Stimulated activated CD4-positive, alpha-beta T cell treated with anti-CD3 and anti-CD28 coated beads, Interleukin-2, amount 100 ng/mL, for 48 hours (primary cell): ENCODE results near the gene SLC23A2.
"Not testable (repeated sequence)": the region's sequence is repeated elsewhere in the genome, so short reads cannot be mapped to it uniquely, and the experiment has no call there.

Experiments
- DNase-seq, 2 donors: peaks; one replicate each; pipeline ENCODE4 v3.0.0-alpha.2; 2020

Gene SLC23A2

DNA sequence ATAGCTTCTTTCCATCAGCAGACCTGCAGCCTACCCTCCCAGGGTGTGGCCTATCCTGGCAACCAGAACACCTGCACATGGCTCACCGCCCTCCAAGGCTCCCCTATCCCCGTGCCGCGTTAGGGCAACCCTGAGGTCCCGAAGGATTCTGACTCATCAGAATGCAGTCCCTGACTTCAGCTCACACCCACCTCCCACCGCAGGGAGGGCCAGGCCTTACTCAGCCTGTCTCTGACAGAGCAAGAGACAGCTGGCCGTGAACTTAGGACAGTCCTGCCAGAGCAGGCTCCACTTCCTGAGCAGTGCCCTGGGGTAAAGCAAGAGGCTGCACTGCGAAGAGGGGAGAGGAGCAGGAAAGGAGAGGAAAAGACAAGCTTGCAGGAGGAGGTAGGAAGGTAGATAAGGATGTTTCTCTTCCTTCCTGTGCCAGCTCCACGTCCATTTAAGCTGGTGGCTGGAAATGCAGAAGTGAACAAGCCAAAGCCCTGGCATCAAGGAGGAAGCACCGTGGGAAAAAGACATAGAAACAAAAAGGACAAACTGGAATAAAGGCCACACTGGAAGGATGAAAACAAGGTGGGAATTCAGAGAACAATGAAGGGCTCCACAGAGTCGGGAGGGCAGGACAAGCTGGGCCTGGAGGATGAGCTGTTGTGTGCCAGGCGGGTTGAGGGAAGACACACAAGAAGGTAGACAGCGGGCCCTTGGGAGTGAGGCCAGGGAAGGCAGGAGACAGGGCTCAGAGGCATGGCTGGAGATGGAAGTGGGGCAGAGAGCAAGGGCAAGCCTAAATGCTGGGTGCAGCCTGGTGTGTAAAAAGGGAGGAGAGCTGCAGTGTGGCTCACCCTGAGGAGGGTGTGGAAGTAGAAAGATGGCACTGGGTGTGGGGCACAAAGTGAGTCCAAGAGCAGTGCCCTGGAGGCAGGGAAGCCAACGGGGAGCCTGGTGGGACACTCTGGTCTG, 102.7 kb downstream of the SLC23A2 start:
- DNase-seq: no peak

DNA sequence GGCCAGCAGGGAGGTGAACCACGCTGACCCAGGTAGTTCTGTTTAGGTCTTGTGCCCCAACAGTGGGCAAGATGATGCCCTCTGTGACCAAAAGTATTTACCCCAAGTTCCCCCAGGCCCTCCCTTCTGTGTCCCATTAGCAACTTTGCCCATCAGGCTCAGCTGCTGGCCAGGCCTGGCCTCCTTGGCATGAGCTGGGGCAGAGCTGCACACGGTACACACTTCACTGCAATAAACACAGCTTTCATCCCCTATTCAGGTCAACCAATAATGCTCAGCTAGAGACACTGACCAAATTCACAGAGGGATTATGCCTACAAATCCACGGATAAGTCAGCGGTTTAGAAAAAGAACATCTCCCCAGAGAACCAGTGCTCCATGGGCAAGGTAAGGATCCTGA, 103.7 kb downstream of the SLC23A2 start:
- DNase-seq: no peak

DNA sequence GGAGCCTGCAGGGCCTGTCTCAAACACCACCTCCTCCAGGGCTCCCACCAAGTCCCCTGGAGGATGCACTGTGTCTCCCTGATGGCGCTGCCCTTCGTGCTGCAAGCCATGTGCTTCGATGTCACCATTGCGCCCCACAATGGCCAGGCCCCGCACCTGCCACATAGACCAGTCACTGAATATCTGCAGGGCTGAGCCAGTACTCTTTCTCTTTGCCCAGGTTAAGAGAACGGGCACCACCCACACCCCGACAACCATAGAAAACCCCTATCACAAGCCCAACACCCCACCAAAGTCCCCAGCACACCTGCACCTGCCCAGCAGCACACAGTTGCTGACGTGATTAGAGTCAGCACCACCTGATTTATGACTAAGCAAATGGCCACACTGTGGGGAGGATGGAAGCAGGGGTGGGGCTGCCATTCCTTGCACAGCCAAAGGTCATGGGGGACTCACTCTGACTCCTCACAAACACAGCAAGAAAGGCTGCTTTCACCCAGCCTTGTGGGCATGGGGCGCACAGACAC, 104.3 kb downstream of the SLC23A2 start:
- no peak for DNase-seq

DNA sequence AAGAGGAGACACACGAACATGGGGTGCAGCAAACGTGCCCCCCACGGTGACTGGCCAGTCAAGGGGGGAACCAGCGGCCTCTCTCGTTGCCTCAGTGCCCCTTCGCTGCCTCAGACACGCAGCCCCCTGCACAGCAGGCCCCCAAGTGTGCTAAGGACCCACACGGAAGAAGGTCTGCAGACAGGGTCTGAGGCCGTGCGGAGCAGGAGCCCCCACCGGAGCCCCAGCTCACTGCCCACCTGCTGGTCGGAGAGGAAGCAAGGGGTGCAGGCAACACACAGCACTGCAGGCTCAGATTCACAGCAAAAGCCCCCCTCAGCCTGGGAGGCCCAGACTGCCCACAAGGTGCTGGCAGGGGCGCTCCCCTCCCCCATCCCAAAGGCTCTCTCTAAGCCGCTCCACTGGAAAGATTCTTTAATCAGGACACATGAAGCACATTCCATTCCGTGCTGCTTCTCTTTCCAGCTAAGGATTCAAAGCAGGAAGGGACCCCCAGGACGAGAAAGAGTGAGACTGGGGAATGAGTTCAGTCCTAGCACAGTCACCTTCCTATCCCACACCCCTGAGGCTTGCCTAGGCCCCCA, 105.1 kb downstream of the SLC23A2 start:
- no peak for DNase-seq

DNA sequence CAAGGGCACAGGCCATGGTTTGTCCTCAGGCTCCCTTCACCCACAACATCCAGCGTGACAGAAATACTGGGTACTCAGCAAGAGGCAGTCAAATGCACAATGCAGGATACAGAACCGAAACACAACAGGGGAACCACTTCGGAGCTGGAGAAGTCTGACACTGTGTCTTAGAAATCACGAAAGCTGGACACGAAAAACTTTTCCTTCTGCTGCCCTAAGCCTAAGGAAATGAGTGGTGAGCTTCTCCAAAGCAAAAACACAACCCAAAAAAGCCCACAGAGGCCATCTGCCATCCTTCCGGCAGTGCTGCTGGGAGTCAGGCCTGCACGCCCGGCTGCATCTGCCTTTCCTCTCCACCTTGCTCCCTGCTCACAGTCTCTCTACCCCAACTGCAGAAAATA, 106.3 kb downstream of the SLC23A2 start:
- no peak for DNase-seq

DNA sequence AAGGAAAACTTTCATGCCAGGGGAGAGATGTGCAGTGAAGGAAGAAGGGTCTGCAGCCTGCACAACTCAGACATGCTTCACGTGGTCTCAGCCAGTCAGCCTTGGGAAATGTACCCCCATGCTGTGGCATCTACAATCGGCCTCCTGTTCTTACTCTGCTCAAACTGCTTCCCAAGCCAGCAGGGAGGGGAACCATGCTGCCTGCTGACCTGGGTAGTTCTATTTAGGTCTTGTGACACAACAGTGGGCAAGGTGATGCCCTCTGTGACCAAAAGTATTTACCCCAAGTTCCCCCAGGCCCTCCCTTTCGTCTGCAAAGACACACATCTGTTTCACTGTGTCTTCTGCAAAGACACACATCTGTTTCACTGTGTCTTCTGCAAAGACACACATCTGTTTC, 106.9 kb downstream of the SLC23A2 start:
- no peak for DNase-seq

DNA sequence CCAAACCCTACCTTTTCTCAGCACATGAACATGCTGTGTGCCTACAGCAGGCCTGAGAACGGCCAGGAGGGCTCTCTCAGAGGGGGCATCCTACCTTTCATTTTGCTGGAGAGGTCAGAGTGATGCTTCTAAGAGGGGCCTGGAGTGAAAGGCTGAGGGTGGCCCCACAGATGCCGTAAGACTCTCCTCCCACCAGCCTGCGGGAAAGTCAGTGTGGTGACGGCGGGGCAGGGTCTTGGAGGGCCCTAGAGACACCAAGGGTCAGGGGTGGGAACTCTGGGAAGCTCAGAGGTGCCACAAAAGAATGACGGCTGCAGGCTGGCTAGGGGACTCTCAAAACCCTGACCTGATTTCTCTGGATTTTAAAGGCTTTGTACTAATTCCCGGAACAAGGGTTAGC, 107.6 kb downstream of the SLC23A2 start:
- no peak for DNase-seq

DNA sequence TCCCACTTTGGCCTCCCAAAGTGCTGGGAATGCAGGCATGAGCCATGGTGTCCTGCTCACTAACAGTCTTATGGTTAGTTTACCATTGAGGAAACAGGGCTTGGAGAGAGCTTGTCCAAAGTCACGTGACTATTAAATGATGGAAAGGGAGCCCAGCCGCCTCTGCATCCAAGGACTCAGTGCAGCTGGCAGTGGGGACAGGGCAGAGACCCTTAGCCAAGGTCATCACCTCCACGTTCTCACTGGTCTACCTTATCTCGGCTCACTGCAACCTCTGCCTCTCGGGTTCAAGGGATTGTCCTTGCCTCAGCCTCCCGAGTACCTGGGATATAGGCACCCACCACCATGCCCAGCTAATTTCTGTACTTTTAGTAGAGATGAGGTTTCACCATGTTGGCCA, 109.3 kb downstream of the SLC23A2 start:
- no peak for DNase-seq

DNA sequence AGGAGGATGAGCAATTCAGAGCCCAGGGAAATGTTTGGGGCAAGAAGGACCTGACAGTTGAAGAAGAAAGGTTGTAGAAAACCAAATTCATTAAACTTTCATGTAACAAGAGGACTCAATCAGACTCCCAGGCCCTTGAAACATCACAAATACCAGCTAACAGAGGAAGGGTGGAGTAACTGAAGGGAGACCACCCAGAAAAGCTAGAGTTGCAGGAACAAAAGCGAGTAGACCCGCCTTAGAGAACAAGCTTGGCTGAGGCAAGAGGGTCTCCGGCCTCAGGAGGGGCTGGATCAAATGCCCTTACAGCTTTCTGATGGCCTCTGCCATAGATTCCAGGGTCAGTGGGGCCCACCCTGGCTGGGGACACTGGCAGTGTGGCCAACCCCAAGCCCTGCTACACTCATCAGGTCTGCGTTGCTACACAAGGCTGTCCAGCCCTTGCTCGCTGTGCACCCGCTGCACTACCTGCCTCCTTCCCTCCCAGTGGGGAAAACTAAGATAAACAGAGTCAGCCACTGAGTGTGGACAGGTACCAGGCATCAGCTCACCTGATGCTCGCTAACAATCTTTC, 110.0 kb downstream of the SLC23A2 start:
- no peak for DNase-seq

DNA sequence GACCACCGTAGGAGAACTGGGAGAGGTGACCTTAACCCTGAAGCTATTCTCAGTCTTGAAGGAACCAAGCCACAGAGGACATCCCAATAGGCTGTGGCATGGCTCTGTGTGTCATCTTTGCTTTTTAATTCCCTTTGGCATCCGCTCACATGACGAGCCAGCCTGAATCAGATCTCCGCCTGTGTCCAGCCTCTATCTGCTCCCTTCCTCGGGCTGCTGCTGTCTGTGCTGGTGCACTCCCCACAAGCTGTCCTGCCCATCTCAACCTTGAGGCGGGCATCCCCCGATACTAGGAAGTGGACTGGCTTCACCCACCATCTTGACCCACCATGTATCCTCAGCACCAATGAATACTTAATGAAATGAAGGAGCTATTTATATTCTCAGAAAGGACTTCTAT, 111.9 kb downstream of the SLC23A2 start:
- no peak for DNase-seq

DNA sequence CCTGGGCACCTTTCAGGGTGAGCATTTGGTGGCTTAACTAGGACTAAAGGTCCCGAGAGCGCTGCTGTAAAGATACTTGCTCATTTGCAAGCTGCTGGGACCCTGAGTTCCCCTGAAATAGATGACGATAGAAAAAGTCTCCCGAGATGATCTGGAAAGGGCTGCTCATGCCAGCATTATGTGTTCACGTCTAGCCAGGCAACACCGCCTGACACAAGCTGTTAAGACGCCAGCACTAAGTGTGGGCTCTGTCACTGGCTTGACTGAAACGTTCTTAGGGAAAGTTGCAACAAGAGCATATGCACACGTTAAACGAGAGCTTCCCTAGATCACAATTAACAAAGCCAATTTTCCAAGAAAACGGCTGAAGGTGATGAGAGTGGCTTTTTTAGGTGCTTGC, 113.7 kb downstream of the SLC23A2 start:
- no peak for DNase-seq

DNA sequence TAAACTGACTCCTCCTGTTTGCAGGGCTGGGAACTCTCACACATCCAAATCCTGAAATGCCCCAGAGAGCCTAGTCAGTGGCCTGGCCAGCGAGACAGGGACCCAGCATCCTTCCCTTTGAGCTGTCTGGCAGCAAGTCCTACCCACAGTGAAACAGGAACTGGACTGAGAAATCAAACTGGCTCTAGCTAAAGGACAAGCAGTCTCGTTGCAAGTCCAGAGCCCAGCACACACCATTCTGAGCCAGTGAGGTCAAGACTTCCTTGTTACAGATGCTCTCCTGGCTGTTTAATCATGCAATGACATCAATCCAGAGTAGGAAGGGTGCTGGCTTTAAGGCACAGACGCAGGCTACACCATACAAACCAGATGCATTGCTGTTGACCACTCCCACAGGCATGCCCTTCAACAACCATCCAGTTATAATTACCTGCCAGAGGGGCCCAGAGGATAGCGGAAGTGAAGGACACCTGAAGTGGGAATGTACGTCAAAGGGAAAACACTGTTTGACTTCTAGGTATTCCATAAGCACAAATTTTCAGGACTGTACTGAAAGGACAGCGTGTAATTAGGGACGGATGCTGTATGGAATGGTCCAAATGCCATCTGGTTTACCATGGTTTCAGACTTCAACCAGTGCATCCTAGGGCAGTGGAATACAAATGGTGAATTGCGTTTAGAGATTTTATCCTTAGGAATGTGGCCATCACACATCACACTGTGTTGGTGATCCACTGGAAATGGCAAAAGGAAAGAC, 114.4 kb downstream of the SLC23A2 start:
- no peak for DNase-seq

DNA sequence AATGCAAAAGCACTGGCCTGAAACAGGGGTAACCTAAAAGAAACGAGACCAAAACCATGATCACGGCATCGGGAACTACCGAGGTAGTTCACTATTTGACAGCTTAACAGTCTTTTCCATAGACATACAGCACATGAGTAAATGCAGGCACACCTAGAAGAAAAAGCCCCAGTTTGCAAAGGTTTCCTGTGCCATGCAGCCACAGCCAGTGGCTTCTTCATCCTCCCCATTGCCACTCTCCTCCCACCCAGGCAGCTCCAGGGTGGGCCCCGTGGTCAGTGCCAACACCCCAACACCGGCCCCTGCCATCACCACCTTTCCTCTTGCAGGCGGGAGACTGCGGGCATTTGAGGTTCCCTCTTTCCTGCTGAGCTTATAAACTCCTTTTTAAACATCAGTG, 115.4 kb downstream of the SLC23A2 start:
- DNase-seq: no peak

DNA sequence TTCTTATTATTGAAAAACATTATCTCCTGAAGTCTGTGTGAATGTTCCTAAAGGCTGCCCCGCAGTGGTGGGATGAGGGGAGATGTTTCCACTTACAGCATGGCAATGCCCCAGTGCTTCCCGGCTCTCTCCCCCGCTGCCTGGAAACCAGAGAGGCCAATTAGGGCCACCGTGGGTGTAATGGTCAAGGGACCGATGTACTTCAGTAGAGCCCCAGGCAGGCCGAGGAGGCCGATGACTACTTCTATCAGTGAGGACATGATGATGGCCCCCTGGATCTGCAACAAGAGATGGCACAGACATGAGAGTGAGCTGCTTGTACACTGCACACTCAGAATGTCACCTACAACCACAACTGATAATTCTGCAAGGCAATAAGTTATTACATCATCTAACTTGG, 117.8 kb downstream of the SLC23A2 start:
- no peak for DNase-seq

DNA sequence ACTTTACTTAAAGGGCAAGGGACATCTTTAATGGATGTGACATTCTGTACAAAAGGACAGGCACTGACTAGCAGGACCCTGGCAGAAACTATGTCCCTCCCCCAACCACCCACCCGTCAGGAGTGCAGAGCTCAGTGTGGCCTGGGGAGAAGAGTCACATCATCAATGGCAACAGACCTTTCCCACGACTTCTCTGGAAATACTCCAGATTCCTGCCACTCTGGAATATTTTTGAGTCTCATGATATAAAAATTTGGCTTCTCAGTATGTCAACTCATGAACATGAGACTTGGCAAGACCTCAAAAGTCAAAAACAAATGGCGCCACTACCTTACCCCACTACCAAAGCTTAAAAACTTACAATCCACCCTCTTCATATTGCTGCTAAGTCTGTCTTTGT, 118.3 kb downstream of the SLC23A2 start:
- no peak for DNase-seq

DNA sequence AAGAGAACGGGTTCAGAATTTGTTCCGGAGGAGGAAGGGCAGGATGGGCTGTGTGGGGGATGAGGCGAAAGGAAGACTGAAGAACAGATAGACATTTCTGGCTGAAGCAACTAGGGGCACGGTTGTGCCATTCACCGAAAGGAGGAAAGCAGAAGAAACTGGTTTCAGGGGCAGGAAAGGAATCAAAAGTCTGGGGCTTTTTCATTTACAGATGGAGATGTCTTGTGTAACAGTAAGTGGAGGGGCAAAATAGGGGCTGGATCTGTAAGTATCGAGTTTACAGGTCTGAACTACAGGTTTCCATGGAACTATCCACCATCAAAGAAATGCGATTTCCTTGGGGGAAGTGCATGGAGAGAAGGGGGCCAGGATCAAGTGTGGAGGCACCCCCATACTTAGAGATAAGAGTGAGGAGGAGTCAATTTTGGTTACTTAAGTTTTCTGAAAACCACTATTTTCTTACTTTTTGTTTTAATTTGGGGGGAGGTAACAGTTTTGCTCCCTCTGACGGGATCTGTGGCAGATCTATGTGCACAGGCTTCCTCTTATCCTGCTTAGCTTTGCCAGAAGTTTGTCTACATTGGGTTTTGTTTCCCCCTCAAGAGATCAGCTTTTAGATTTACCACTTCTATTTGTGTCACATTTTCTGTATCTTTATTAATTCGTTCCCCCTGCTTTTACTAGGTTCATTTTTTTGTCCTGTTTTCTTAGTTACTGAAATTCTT, 120.1 kb downstream of the SLC23A2 start:
- DNase-seq: no peak

DNA sequence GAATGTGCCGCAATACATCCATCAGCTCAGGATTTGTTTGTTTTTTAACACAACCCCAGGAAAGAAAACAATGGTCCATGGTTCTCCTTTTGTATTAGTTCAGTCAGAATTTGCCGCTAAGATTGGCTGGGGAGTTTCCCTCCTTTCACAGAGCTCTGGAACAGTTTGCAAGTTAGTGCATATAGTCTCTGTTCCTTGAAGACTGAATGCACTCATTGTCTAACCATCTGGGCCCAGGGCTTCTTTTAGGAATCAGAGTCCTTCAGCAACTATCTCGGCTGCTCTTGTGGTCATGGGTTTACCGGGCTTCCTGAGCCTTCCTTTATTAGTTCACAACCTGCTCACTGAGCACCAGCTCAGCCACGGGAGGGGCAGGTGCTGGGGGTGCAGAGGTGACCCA, 121.3 kb downstream of the SLC23A2 start:
- no peak for DNase-seq

DNA sequence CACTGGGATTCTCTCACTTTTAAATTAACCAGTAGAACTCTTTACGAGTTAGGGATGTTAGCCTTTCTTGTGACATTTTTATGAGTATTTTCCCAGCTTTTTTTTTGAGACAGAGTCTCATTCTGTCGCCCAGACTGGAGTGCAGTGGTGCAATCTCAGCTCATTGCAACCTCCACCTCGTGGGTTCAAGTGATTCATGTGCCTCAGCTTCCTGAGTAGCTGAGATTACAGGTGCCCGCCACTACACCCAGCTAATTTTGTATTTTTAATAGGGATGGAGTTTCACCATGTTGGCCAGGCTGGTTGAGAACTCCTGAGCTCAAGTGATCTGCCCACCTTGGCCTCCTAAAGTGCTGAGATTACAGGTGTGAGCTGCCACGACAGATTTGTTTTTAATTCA, 123.2 kb downstream of the SLC23A2 start:
- DNase-seq: not testable (repeated sequence)

DNA sequence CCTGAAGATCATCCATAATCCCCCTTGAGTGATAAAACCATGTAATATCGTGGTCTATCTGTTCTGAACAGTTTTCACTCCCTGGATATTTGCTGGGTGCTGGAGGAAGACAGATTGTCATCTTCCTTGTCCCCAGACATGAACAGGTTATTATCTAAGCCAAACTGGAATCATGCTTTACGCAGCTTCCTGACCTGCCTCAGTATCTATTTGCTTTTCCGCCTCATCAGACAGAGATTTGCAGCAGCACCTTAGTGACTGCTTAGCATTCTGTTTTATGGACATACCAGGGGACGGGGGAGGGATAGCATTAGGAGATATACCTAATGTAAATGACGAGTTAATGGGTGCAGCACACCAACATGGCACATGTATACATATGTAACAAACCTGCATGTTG, 124.6 kb downstream of the SLC23A2 start:
- no peak for DNase-seq

DNA sequence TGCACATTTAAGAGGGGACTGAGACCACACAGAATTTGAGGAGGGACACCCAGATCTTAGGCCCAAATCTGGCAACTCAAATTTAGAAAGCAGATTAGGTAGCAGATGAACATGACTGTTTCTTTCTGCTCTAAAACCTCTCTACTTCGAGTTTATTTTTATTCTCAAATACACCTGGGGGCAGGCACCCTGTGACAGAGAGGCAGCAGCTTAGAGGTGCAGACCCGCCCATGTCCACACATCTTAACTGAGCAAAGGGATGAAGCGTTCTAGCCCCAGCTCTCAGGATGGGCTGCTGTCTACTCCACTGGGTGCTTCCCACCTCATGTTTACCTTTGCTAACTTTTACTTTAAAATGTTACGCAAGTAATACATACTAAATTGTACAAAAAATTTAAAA, 125.0 kb downstream of the SLC23A2 start:
- DNase-seq: no peak

DNA sequence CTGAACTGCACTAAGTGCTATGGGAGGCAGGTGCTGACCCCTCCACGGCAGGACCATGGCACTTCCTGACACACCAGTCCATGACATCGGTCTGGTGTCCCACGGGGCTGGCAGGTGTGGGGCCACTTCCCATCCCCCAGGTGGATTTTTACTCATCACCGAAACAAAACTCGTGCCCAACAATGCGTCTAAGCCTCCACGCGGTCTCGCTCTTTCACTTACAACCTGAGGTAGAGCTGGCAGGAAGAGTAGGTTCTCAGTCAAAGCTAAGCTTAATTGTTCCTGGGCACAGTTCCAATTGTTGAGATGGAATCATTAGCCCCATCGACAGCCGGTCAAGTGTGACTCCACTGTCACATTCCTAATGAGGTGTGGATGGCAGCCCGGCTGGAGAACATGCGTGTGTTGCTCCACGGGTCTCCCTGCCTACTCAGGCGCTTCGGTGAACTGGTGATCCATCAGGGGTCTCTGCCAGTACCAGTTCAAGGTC, 125.7 kb downstream of the SLC23A2 start:
- no peak for DNase-seq

DNA sequence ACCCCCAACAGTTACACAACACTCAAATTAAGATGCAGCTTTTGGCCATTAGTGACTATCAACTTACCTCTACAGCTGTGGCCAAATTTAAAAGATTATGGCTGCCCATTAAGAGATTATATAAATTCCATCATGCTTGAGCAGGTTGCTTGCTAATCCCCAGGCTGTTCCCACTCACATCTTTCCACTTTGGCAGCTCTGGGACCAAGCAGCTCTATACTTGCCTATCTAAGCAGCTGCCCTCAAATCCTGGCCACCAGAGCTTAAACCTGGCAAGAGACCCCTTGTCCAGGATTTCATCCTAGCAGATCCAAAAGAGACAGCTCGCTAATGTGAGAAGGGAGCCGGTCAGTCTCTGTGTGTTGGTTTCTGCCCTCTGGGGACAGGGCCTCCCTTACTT, 127.9 kb downstream of the SLC23A2 start:
- no peak for DNase-seq
